Spinal cord (tissue), 10 donors: ENCODE data around the gene AMIGO3. TPM values are rescaled to one million over a fixed set of nuclear protein-coding genes. Genes with fewer than 3 reads are reported as not detected.

Source experiments
- DNase-seq, 6 donors: peaks; one replicate each; pipeline versions ENCODE4 v3.0.0 to v3.0.0-alpha.2; 2013 to 2015; ENCODE audit warnings: low spot score in 6 of 6, low read depth in 4 of 6
- H3K27ac ChIP-seq: one replicate; pipeline ENCODE4 v1.5.1; 2013; ENCODE audit warnings: low read depth, low read length, control low read depth
- H3K27me3 ChIP-seq: one replicate; pipeline ENCODE4 v1.6.1; 2013; ENCODE audit warnings: low read length; ENCODE audit not compliant: control insufficient read depth, insufficient read depth
- H3K36me3 ChIP-seq: one replicate; pipeline ENCODE4 v1.6.1; 2013; ENCODE audit warnings: low read length; ENCODE audit not compliant: control insufficient read depth, insufficient read depth
- H3K4me1 ChIP-seq: one replicate; pipeline ENCODE4 v1.6.1; 2013; ENCODE audit warnings: low read length; ENCODE audit not compliant: control insufficient read depth, insufficient read depth
- H3K4me3 ChIP-seq: one replicate; pipeline ENCODE4 v1.5.1; 2013; ENCODE audit warnings: low read depth, low read length, control low read depth
- H3K9me3 ChIP-seq: one replicate; pipeline ENCODE4 v1.6.1; 2013; ENCODE audit warnings: low read length; ENCODE audit not compliant: control insufficient read depth, insufficient read depth
- WGBS: methylation state at CpG from one replicate; pipeline ENCODE4 v1.1.5; 2013; ENCODE audit warnings: missing lambda C conversion rate; ENCODE audit not compliant: insufficient coverage; 5-methylcytosine and 5-hydroxymethylcytosine counted together
- polyA plus RNA-seq, 2 donors: library from polyadenylated mRNA; unstranded; fragments of 120-200 nt; gene quantifications; one replicate each; pipeline ENCODE4 v1.2.1, GENCODE V29; 2013; ENCODE audit not compliant: insufficient read length in 2 of 2
- total RNA-seq, 2 donors: library from RNA; depleted of rRNA in 1 of 2; stranded (reverse); fragments of 120-200 nt in 1 of 2; fragments of >200 nt in 1 of 2; gene quantifications; one replicate each; pipeline versions ENCODE4 v1.2.3 to v1.2.4, GENCODE V29; 2013 to 2014
- donor health status: healthy.

AMIGO3 gene
- total and polyA plus RNA-seq, 4 donors = 0.30 to 3.3 (median 2.2) TPM; not detected in 1

DNA sequence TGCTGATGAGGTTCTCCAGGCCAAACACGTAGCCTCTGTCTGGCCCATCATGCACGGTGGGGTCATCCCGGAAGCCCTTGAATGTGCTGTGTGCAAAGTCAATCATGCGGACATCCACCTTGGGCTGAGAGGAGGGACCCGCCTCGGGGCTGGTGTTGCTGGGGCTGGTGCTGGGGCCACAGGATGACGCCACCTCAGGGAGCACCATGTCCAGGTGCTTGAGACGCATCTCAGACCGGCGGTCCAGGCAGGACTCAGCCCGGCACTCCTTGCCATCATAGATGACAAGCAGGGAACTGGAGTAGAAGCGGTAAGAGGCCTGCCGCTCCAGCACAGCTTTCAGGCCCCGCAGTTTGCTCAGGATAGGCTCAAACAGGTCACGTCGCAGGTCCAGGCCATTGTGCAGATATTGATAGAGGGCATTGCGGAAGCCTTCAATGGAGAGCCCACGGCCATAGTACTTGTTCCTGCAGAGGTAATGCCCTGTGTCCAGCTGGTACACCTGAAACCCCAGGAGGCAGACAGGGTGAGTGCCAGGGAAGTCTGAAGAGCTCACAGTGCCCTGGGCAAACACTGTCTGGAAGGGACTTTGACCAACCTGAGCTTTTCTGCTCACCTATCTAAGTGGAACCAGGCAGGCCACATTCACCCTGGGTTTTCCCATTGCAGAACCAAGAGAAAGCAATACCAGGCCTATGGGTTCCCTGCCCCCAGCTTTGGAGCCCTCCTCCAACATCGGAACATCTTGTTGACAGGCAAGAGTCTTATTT, 7.9 kb upstream of the AMIGO3 start:
- no peak for DNase-seq
- 95% methylated on average over 19 of the region's 19 CpGs for WGBS
- Histone ChIP-seq H3K4me1 (peaks cover 28% of the 10 kb centered on the region), H3K9me3 (no peaks in the 10 kb centered on the region), H3K27me3 (no peaks in the 10 kb centered on the region), H3K27ac (no peak overlapping the region), H3K36me3 (peaks cover 76% of the 10 kb centered on the region), H3K4me3 (no peak overlapping the region)

DNA sequence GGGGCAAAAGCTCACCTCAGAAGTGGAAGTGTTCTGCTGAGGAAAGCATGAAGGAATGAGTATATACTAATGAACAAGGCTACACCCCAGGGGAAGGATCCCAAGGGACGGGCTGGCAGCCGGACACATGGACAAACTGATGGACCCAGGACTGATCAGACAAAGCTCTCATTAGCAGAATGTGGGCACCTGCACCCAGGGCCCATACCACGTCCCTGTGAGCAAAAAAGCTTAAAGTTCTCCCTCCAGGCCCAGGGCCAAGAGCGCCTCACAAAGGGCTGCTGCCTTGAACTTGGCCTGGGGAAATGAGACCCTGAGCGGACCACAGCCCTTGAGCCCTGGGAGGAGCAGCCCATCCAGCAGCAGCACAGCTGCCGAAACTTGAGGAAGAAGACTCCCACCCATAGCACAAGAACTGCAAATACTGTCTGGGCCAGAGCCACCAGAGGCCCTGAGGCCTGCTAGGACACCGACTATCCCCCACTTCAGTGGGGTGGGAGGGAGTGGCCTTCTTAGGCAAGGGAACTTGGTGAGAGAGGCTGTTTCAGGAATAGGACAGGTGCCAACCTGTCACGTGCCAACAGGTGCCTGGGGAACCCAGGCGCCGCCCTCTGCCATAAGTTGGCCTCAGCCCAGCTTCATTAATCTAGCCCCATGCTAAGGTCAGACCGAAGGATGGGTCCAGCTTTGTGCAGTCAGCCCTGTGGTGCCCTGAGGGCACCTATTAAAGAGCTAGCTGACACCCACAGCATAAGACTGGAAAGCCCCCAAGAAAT, 6.6 kb upstream of the AMIGO3 start:
- Histone ChIP-seq H3K4me3 (no peak overlapping the region), H3K27ac (no peak overlapping the region), H3K4me1 (peaks cover 34% of the 10 kb centered on the region), H3K9me3 (no peaks in the 10 kb centered on the region), H3K36me3 (peaks cover 79% of the 10 kb centered on the region), H3K27me3 (no peaks in the 10 kb centered on the region)
- no peak for DNase-seq
- WGBS = 90% methylated on average over 8 of the region's 11 CpGs

DNA sequence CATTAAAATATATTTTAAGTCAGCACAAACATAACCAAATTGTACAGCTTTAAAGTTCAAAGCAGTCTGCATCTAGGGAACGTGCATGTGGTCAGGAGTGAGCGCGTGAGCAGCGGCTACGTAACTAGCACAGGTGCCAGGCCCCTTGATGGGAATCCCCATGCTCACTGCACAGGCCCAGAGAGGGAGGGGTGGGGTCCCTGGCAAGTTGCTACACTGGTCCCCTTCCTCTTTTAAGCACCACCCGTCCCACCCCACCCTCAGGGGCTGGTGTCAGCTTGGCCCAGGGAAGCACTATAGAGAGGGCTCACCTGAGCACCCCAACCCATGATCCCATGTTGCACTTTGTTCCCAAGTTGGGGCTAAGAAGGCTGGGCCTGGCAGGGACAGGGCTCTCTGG, 5.1 kb upstream of the AMIGO3 start:
- Histone ChIP-seq H3K4me1 (peaks cover 45% of the 10 kb centered on the region), H3K27ac (peak overlapping the region; percentile 82), H3K4me3 (peak overlapping the region; percentile 44), H3K27me3 (no peaks in the 10 kb centered on the region), H3K36me3 (peaks cover 76% of the 10 kb centered on the region), H3K9me3 (no peaks in the 10 kb centered on the region)
- no CpG with 5 or more reads among the region's 6 CpGs for WGBS
- no peak for DNase-seq

DNA sequence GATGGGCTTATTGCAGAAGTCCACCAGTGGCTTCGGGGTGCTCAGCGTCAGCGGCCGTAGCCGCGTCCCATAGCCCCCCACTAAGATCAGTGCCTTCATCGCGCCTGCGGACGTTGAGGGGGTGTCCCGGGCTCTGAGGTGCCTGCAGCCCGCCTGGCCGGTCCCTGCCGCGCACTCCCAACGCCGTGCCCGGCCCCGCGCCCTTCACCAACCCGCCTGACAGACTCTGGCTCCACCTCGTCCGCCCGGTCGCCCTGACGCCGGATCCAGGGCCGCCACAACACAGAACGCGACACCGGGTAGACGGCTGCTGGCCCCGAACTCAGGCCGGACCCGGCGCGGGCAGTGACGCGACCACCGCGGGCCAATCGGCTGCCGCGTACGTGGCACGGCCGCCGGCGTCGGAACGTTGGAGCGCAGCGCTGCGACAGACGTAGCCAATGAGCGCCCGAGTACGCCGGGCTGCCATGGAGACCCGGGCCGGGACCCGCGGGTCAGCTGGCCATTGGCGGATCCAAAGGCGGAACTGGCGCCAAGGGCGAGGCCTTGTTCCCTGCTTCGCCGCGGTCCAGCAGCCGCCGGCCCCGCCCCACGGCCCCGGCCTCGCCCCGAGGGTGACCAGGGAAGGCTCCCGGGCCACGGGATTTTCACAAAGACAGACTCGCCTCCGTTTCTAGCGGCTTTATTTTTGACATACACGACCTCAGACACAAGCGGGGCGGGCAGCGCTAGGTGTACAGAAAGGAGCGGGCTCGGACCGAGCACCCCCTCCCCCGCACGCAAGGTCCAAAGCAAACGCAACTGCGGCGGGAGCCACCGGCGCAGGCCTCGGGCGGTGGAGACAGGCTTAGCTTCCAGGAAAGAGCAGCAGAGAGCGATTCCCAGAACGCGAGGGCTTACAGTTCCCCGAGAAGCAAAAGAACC, 4.4 kb upstream of the AMIGO3 start, which contains the start of gene GMPPB:
Gene GMPPB (minus strand): TSS at position 324 of the 924 bp plus-strand sequence. CDS start 225 bp downstream, at position 99.
- H3K9me3 ChIP-seq = no peaks in the 10 kb centered on the region
- peaks cover 75% of the 10 kb centered on the region for H3K36me3 ChIP-seq
- H3K27ac ChIP-seq = peak within 1 kb of the TSS; percentile 82
- no peaks in the 10 kb centered on the region for H3K27me3 ChIP-seq
- H3K4me1 ChIP-seq = peaks cover 52% of the 10 kb centered on the region
- H3K4me3 ChIP-seq = peak within 1 kb of the TSS; percentile 88
- under 1% methylated on average over 102 of the region's 102 CpGs for WGBS
- DNase-seq = peak; percentile 76 to 98 (median 87)

DNA sequence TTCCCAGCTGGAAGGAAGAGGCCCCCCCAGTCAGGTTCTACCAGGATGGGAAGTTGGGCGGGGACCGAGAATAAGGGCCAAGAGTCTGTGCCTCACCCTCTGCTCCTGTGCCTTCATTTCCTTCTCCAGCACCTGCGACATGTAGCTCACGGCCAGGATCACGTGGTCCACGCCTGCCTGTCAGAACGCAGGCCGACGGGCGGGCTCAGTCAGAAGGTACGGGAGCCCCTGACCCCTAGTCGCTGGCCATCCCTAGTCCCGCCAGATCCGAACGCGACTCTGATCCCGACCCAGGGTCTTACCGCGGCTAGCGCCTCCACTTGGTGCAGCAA, 3.8 kb upstream of the AMIGO3 start:
- H3K27ac ChIP-seq = peak overlapping the region; percentile 78
- H3K27me3 ChIP-seq = no peaks in the 10 kb centered on the region
- WGBS = 4% methylated on average over 20 of the region's 20 CpGs

DNA sequence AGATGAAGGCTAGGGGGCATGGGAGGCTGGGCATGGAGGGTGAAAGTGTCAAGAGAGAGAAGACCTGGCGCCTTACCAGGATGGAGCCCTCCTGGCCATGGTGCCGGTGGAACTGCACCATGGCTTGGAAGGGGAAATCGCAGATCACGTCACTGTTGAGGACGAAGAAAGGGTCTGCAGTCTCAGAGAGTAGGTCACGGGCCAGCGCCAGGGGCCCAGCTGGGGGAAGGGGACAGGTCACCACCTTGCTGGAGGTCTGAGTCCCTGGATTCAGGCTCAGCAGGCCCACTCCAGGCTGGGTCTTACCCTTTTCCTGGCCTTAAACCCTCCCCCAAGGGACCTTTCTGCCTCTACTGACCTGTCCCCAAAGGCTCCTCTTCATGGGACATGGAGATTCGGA, 3.4 kb upstream of the AMIGO3 start:
- H3K4me3 ChIP-seq = peak overlapping the region; percentile 88
- WGBS = 77% methylated on average over 8 of the region's 8 CpGs
- H3K27ac ChIP-seq = peak overlapping the region; percentile 78
- H3K36me3 ChIP-seq = peaks cover 77% of the 10 kb centered on the region
- H3K9me3 ChIP-seq = no peaks in the 10 kb centered on the region
- H3K4me1 ChIP-seq = peaks cover 62% of the 10 kb centered on the region
- H3K27me3 ChIP-seq = no peaks in the 10 kb centered on the region
- DNase-seq = no peak

More for the DNA sequence above, 3.8 kb upstream of the AMIGO3 start:
- peaks cover 77% of the 10 kb centered on the region for H3K36me3 ChIP-seq
- DNase-seq = peak in 2 of 6 donors; percentile 55 to 79
- no peaks in the 10 kb centered on the region for H3K9me3 ChIP-seq
- H3K4me1 ChIP-seq = peaks cover 58% of the 10 kb centered on the region
- H3K4me3 ChIP-seq = peak overlapping the region; percentile 88

DNA sequence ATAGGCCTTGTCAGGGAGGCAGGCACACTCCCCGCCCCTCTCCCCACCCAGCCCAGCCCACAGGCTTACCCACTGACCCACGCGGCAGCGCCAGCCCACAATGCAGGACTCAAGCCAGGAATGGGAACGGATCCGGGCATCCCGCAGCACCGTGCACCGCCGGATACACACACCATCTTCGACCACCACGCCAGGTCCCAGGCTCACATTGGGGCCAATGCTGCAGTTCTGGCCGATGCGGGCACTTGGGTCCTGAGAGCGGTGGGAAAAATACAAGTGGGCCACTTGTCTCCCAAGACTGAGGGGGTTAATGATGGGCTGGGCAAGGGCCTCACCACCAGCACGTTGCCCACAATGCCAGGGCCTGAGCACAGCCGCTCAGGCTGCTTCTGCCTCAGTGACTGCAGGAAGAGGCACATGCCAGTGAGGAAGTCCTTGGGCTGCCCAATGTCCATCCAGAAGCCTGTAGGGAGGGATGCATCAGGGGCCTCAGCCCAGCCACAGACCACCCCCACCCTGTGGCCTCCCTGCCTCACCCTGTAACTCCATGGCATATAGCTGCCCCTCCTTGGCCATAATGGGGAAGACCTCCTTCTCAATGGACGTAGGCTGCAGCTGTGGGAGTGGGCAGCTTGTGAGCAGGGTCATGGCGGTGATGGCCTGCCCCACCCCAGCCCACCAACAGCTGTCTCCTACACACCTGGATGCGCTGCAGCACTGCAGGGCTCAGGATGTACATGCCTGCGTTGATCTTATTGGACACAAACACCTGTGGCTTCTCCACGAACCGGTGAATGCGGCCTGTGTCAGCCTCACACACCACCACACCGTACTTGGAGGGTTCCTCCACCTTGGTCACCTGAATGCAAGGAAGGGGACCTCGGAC, 2.7 kb upstream of the AMIGO3 start:
- Histone ChIP-seq H3K27ac (no peak overlapping the region), H3K27me3 (no peaks in the 10 kb centered on the region), H3K36me3 (peaks cover 77% of the 10 kb centered on the region), H3K4me1 (peaks cover 61% of the 10 kb centered on the region), H3K9me3 (no peaks in the 10 kb centered on the region), H3K4me3 (no peak overlapping the region)
- 90% methylated on average over 24 of the region's 26 CpGs for WGBS
- DNase-seq = no peak

DNA sequence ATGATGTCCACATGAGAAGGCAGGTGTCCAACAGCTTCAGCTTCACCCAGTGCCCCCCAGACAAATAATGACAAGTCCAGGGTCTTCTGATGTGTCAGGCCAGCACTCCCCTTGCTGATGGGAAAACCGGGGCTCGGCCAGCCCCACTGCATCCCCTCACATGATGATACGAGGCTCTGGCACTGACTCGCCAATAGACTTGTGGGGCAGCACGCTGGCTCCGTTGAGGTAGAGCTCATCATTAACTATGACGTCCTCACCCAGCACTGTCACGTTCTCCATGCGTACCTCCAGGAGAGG, 2.1 kb upstream of the AMIGO3 start:
- H3K9me3 ChIP-seq = no peaks in the 10 kb centered on the region
- no peak overlapping the region for H3K27ac ChIP-seq
- 91% methylated on average over 9 of the region's 9 CpGs for WGBS
- no peaks in the 10 kb centered on the region for H3K27me3 ChIP-seq
- peaks cover 60% of the 10 kb centered on the region for H3K4me1 ChIP-seq
- peaks cover 77% of the 10 kb centered on the region for H3K36me3 ChIP-seq
- no peak for DNase-seq
- no peak overlapping the region for H3K4me3 ChIP-seq
